Adipose tissue (tissue), 3 donors: ENCODE measurements around the gene GINS3. TPM values are rescaled to one million over a fixed set of nuclear protein-coding genes. Genes with fewer than 3 reads are reported as not detected.
"Not testable (repeated sequence)": the region's sequence is repeated elsewhere in the genome, so short reads cannot be mapped to it uniquely, and the experiment has no call there.

Experiments
- H3K27ac ChIP-seq: one replicate; pipeline ENCODE4 v1.5.1; 2013; ENCODE audit warnings: low read depth, low read length
- WGBS, 3 donors: extraction: QIAGEN DNeasy Blood & Tissue Kit; methylation state at CpG; one replicate each; pipeline ENCODE4 v1.1.7; 2013; 5-methylcytosine and 5-hydroxymethylcytosine counted together
- polyA plus RNA-seq, 3 donors: library from polyadenylated mRNA; stranded (reverse); fragments of 200-250 nt; gene quantifications; one replicate each; pipeline ENCODE4 v1.2.3, GENCODE V29; 2013
- donor health status: healthy with polysubstance abuse.
- donor health status: Bipolar disorder and iron deficiency.
- donor health status: healthy.

GINS3 gene
- polyA plus RNA-seq, 3 donors = 2.2 to 6.6 (median 4.5) TPM

DNA sequence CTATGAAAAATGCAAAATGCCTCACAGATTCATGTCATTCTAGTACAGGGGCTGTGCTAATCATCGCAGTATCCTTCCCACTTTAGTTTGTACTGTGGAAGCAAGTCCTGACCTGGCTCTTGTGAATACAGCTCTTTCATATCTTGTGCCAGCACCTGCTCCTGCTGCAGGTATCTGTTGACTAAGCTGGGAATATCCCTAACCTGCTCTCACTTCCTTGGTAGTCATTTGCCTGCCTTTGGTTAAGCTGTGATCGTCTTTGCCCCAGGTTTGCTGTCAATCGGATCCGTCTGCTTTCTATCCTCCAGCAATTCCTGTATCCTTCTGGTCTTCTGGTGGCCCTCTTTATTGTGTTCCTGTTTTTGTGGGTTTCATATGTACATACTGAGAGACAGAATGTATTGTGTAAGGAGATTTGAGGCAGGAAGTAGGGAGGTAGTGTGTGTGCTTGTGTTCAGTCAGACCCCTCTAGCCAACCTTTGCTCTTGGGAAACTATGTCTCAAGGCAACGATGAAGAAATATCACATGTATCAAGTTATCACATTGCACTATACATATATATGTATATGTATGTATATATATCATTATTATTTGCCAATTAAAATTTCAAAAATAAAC, 7.7 kb upstream of the GINS3 start:
- H3K27ac ChIP-seq = no peak overlapping the region
- 45 to 58% (median 50%) methylated on average over 5 of the region's 5 CpGs for WGBS, 3 donors

GRCh38 chr16:58385218-58385773, 7.0 kb upstream of the GINS3 start:
- WGBS, 3 donors = 76 to 87% (median 83%) methylated on average over 7 of the region's 7 CpGs
- H3K27ac ChIP-seq = no peak overlapping the region

GRCh38 chr16:58389724-58390123, 2.5 kb upstream of the GINS3 start:
- no peak overlapping the region for H3K27ac ChIP-seq

DNA sequence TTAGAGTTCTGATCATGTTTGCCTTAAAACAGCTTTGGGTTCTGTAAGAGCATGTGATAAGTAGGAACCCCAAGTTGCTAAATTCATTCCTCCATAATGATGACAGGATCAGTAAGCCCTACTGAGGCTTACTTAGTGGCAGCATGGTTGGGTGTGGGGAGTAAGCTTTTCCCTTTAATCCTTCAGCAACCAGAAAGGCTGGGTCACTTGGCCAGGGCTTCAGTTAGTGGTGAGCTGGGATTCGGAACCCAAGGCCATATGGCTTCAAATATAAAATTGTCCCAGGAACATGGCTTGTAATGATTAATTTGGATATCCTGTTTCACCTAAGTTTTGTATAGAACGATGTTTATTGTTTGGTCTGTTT, 850 bp downstream of the GINS3 start:
- H3K27ac ChIP-seq = no peak overlapping the region
- 54 to 64% (median 62%) methylated on average over 2 of the region's 2 CpGs for WGBS, 3 donors

DNA sequence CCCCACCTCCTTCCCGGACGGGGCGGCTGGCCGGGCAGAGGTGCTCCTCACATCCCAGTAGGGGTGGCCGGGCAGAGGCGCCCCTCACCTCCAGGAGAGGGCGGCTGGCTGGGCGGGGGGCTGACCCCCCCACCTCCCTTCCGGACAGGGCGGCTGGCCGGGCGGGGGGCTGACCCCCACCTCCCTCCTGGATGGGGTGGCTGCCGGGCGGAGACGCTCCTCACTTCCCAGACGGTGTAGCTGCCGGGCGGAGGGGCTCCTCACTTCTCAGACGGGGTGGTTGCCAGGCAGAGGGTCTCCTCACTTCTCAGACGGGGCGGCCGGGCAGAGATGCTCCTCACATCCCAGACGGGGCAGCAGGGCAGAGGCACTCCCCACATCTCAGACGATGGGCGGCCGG, 4.6 kb downstream of the GINS3 start:
- H3K27ac ChIP-seq = not testable (repeated sequence)
- WGBS, 3 donors = 97 to 99% (median 98%) methylated on average over 18 to 26 of the region's 26 CpGs

DNA sequence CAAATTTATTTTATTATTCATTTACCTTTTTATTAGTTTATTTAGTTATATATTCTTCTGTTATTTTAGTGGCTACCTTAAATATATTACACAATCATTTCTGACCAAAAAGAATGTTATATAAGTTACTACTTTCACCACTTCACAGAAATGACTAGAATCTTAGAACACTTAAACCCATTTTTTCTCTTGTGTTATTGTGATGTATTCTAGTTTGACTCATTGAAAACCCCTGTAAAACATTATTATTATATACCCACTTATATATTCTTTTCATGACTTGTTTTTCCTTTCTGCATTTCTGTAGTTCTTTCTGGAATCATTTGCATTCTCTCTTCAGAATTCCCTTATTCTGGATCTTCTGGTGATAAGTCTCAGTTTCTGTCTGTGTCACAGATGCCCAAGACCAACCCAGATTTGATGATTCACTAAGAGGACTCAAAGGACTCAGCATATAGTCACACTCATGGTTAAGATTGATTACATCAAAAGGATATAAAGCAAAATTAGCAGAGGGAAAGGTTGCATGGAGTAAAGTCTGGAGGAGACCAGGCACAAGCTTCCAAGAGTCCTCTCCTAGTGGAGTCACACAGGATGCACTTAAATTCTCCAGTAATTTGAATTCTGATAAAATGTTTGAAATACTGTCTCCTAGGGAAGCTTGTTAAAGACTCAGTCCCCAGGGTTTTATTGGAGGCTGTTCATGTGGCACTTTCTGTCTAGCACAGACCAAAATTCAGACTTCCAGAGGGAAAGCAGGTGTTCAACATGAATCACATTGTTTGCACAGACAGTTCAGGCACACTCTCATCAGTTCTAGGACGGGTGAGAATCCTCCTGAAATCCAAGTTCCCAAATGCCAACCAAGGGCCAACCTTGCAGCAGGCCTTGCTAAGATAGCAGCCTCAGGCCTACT, 7.7 kb downstream of the GINS3 start:
- 92 to 95% (median 94%) methylated on average over 1 of the region's 1 CpG for WGBS, 3 donors
- H3K27ac ChIP-seq = no peak overlapping the region

DNA sequence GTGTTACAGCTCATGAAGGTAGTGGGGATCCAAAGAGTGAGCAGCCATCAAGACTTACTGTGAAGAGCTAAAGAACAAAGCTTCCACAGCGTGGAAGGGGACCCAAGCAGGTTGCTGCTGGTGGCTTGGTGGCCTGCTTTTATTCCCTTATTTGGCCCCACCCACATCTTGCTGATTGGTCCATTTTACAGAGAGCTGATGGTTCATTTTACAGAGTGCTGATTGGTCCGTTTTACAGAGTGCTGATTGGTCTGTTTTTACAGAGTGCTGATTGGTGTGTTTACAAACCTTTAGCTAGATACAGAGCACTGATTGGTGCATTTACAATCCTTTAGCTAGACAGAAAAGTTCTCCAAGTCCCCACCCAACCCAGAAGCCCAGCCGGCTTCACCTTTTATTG, 9.0 kb downstream of the GINS3 start:
- 97 to 100% (median 97%) methylated on average over 3 of the region's 3 CpGs for WGBS, 3 donors
- not testable (repeated sequence) for H3K27ac ChIP-seq

DNA sequence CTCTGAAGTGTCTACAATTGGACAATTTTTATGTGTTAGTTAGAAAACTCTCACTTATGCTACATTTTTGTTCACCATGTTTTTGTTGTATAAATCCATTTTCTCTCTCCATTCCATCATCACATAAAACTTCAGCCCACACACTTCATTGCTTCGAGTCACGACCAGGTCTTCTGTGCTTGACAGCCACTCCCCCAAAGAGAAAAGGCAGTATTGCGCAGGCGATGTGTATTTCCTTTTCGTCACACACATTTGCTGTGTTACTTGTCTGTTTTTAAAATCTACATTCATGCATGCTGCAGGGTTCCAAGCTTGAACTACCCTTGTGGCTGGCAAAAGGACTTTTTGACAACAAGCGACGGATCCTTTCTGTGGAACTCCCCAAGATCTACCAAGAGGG, 10.5 kb downstream of the GINS3 start:
- 72 to 95% (median 74%) methylated on average over 7 of the region's 7 CpGs for WGBS, 3 donors

DNA sequence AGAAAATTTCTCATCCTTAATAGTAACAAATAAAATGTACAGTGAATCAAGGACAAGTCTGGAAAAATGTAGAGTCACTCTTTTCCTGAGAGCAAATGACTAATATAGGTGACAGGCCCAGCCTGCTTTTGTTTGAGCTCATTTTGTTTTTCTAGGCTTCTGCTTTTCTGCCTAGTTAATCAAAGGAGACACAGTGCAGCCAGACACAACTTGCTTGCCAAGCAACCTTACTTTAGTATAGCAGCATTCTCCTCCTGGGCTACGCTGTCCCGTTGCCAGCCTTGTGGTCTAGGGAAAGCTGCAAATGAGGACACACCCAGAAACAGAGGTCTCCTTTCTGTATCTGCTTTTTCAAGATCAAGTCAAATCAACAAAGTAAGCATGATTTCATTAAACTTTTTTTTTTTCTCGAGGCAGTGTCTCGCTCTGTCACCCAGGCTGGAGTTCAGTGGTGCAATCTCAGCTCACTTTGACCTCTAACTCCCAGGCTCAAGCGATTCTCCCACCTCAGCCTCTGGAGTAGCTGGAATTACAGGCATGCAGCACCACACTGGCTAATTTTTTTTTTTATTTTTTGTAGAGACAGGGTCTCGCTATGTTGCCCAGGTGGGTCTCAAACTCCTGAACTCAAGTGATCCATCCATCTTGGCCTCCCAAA, 17.2 kb downstream of the GINS3 start:
- no peak overlapping the region for H3K27ac ChIP-seq
- WGBS, 3 donors = 65 to 81% (median 66%) methylated on average over 6 of the region's 6 CpGs

More for the DNA sequence above, 10.5 kb downstream of the GINS3 start:
- no peak overlapping the region for H3K27ac ChIP-seq

GRCh38 chr16:58411336-58411735, 19.1 kb downstream of the GINS3 start:
- WGBS, 3 donors = 94 to 100% (median 99%) methylated on average over 2 of the region's 2 CpGs
- H3K27ac ChIP-seq = no peak overlapping the region

DNA sequence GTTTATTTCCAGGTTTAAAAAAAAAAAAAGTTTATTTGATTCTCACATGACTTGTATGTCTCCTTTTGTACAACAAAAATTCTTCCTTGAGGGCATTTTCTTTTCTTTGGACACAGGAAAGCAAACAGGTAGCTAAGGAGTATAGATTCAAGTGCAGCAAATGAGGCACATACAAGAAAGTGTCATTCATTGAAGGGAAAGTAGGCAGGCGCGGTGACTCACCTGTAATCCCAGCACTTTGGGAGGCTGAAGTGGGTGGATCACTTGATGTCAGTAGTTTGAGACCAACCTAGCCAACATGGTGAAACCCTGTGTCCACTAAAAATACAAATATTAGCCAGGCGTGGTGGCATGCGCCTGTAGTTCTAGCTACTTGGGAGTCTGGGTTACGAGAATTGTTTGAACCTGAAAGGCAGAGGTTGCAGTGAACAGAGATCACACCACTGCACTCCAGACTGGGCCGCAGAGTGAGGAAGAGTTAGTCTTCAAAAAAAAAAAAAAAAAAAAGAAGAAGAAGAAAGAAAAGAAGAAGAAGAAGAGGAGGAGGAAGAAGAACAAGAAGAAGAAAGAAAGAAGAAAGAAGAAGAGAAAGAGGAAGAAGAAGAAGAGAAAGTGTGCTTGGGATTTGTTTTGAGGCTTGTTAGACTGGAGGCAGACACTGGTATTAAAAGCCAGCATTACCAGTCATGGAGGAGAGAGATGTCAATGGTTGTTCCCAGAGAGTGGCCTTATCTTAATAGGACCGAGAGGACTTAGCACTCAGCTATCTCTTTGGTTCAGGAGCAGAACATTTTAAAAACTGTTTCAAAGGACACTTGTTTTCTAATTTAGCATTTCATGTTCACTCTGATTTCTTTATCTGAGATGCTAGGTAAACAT, 19.7 kb downstream of the GINS3 start:
- H3K27ac ChIP-seq = no peak overlapping the region
- WGBS, 3 donors = 83 to 96% (median 94%) methylated on average over 7 of the region's 7 CpGs

DNA sequence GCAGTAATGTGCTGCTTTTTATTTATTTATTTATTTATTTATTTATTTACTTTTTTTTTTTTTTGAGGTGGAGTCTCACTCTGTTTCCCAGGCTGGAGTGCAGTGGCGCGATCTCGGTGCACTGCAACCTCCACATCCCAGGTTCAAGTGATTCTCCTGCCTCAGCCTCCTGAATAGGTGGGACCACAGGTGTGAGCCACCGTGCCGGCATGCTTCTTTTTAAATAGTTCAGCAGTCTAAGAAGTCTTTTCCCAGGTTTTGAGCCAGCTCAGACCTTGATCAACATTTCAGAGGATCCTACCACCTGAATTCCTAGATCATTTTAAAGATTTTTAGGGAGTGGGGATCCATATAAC, 20.3 kb downstream of the GINS3 start:
- 95 to 97% (median 96%) methylated on average over 5 of the region's 5 CpGs for WGBS, 3 donors

DNA sequence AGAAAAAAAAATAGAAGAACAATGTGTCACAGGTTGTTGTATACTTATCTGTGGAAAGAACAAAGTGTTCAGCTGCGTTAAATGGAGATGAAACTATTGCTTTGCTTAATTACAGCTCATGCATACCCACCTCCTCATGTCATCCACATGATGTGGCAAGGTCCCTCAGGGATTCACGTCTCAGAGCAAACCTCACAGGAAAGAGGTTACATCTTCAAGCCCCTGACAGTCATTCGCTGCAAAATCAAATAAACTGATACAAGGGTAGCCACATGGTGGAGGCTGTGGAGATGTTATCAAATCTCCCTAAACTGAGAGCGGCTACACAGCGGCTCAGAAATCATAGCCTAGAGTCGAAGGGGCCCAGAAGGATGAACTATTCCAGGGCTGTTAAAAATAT, 21.1 kb downstream of the GINS3 start:
- 72 to 79% (median 76%) methylated on average over 6 of the region's 6 CpGs for WGBS, 3 donors
- no peak overlapping the region for H3K27ac ChIP-seq

More for the DNA sequence above, 20.3 kb downstream of the GINS3 start:
- H3K27ac ChIP-seq = not testable (repeated sequence)

- H3K27ac ChIP-seq = no peak overlapping the region
- 60 to 91% (median 89%) methylated on average over 4 of the region's 4 CpGs for WGBS, 3 donors
Measured at GRCh38 chr16:58415003-58415402, 22.7 kb downstream of the GINS3 start.

DNA sequence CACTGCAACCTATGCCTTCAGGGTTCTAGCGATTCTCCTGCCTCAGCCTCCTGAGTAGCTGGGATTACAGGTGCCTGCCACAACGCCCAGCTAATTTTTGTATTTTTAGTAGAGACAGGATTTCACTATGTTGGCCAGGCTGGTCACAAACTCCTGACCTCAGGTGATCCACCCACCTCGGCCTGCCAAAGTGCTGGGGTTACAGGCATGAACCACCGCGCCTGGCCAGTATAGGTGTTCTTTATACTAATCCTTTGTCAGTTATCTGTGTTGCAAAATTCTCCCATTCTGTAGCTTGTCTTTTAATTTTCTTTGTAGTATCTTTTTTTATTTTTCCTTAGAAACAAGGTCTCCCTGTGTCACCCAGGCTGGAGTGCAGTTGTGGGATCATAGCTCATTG, 23.7 kb downstream of the GINS3 start:
- H3K27ac ChIP-seq = not testable (repeated sequence)
- WGBS, 3 donors = 91 to 96% (median 93%) methylated on average over 5 of the region's 5 CpGs

GRCh38 chr16:58417035-58417434, 24.8 kb downstream of the GINS3 start:
- WGBS, 3 donors = 92 to 96% (median 96%) methylated on average over 10 of the region's 10 CpGs

DNA sequence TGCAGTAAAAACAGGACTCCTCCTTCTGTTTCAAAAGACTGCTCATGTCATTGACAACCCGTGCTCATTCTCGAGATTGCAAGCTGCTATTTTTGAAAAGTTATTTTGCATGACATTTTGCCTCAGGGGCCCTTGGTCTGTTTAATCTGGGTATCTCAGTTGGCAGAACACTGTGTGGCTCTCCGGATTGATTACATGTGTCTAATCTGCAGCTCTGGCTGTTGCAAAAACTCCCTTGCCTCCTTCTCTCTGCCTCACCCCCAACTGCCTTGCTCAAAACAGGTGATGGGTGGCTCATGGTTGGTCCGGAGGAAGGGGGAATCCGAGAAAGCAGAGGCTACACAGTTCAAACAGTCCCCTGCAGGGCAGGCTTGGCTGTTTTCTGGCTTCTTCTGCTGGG, 25.3 kb downstream of the GINS3 start:
- 40 to 80% (median 69%) methylated on average over 5 of the region's 5 CpGs for WGBS, 3 donors
- H3K27ac ChIP-seq = no peak overlapping the region

More at GRCh38 chr16:58417035-58417434, 24.8 kb downstream of the GINS3 start:
- H3K27ac ChIP-seq = no peak overlapping the region

DNA sequence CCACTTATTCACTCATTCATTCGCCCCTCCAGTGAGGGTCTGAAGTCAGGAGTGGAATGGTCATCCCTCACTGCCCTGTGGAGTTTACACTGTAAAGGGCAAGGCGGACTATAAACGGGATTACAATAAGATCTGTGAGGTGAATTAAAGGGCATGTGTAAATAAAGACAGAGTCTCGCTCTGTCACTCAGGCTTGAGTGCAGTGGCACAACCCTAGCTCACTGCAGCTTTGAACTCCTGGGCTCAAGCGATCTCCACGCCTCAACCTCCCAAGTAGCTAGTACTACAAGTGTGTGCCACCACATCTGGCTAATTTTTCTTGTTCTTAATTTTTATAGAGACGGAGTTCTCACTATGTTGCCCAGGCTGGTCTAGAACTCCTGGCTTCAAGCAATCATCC, 25.8 kb downstream of the GINS3 start:
- 82 to 92% (median 92%) methylated on average over 7 of the region's 7 CpGs for whole genome bisulfite sequencing, 3 donors

More for the DNA sequence above, 25.8 kb downstream of the GINS3 start:
- no peak overlapping the region for H3K27ac ChIP-seq
